Cardiac ventricle fibroblast (primary cell): ENCODE measurements around the gene KCNK1. TPM values are rescaled to one million over a fixed set of nuclear protein-coding genes. Genes with fewer than 3 reads are reported as not detected.

Experiments used
- total RNA-seq: library from RNA; depleted of rRNA; stranded (reverse); fragments of >200 nt; gene quantifications from 2 replicates; pipeline ENCODE4 v1.2.3, GENCODE V29; 2015

KCNK1 gene
- 2.3 and 3.7 TPM in 2 replicates for total RNA-seq

GRCh38 chr1:233613252-233614172, at the start of gene KCNK1:
TSS of gene KCNK1 (plus strand) at chr1:233614106. CDS start at chr1:233614172, 66 bp downstream.

